Measurements from ENCODE around the gene CFAP141.
A peak's percentile ranks its signal among the peaks of the same experiment; 100 is the strongest.

Gene CFAP141

DNA sequence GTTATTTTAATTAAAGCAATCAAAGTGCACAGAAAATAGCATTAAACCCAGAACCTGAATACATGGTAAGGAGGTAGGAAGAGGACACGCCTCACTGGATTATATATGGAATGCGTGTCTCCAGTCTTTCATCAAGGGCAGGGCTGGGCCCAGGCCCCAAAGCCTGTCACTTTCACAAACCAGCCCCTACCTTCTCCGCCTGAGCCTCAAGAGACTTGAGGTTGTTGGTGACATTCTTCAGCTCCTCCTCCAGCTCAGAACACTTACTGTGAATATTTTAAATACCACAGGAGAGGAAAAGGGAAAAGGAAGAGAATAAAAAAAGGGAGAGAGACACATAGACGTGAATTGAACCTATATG, 34.9 kb downstream of the CFAP141 start:
- DNase-seq: no peak

DNA sequence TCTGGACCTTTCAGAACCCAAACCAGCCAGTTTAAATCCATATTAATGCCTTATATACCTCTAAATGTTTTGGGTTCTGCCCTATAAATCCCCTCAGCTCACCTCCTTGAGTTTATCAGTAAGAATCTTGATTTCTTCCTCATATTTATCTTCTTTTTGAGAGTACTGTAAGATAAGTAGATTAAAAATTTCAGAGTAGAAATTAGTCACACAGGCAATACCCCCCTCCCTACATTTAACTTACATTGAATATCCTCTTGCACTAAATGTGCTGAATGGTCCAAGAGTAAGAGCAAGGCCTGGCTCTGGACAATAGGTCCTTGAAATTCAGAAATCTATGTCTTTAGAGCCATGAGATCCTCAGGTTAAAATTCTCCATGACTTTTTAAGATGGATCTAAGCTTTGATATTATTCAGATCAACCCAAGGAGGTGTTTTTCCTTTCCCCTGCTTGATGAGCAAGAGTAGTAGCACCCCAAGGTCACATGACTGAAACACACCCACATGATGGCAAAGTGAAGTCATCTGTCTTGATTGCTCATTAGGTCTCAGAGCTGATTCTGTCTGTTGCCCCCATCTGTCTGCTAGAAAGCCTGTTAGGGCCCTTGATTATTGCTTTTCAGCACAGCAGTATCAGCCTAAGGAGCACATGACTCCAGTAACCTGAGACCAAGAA, 35.4 kb downstream of the CFAP141 start:
- no peak for DNase-seq

- no peak for DNase-seq
These were observed 38.7 kb downstream of the CFAP141 start for GRCh38 chr1:154167461-154167860.

- no peak for DNase-seq
These were observed 39.9 kb downstream of the CFAP141 start for GRCh38 chr1:154166207-154166606.

GRCh38 chr1:154159554-154159953, 46.6 kb downstream of the CFAP141 start:
- no peak for DNase-seq

- no peak for DNase-seq
These were observed 47.6 kb downstream of the CFAP141 start for GRCh38 chr1:154158307-154159125.

DNA sequence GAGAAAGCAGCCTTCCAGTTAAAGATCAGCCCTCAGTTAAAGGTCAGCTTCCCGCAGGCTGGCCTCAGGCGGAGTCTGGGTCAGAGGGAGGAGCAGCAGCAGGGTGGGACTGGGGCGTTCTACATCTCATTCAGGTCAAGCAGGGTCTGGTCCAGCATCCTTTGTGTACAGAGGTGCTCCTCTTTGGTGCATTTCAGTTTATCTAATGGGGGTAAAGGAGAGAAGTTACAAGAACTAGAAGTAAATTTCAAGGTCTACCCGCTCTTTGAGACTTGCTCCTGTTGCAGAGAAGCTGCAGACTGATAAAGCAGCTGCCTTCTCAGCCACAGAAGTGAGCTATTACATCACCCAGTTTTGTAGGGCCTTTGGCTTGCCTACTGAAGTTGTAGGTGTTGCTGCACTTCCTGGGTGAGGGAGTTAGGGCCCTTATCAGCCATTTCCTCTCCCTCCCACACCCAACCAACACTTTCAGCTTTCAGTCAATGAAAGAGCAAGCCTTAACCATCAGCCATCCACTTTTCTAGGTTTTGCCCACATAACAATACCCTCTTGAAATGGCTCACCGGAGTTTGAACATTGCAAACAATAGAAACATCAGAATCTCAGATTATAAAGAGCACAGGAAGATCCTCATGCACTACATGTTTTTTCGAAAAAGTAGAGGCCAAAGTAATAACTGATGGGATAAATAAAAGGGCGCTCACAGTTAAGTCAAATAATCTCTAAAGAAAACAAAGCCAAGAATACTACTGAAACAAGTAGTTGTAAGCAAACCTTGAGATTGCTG, 48.4 kb downstream of the CFAP141 start:
- no peak for DNase-seq

DNA sequence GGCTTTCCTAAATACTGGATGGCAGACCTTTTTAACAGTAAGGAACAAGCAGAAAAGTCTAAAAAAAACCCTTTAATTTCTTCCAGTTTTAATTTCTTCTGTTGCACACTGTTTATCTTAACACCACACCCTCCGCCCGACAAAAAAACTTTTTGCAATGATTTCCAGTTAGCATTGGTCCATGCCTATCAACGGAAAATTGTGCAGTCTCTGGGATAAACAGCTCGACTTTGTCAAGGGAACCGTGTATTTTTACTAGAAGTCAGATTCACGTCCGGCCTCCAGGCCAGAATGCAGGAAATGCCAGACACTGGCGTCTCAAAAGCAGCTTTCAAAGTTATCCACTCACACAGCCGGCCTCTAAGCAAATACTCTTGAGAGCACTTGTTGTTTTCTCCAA, 50.9 kb downstream of the CFAP141 start:
- peak; percentile 54 for DNase-seq

- DNase-seq: peak; percentile 76
These were observed 51.5 kb downstream of the CFAP141 start, which contains the start of gene NUP210L for GRCh38 chr1:154154534-154155191. Gene NUP210L, minus strand, starts transcription at chr1:154155073.

DNA sequence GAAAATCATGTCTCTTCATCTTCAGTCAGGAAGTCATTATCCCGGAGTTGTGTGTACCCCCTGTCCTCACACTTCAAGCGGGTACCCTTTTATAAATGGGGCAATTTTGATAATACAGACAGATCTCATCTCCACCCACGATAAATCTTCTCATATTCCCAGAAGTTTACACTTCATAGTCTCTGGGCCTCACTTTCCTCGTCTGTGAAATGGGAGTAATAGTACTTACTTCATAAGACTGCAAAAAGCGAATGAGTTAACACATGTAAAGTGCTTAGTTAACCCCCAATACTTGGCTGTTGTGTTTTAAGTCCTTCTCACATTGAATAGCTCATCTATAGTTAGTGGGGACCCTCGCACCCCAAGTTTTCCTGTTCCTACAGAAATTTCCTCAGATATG, 52.1 kb downstream of the CFAP141 start:
- no peak for DNase-seq

DNA sequence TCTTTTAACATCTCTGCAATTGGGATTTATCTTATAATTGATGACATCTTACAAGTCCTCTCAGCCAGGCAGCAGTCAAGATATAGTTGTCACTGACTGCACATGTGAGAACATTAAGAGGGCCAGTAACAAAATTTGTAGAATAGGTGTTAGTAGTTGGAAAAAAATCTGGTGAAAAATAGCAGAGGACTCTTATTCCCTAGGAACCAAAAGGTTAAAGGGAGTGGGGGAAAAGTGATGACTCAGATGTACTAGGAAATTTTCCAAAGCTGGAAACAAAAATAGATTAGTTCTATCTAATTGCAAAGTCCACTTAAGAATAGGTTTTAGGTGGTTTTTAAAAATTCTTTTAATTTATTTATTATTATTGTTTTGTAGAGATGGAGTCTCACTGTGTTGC, 54.8 kb downstream of the CFAP141 start:
- DNase-seq: no peak

Measured in fibroblast of skin of back (primary cell).